K562 (cell line): ENCODE measurements around the gene COMP. TPM values are rescaled to one million over a fixed set of nuclear protein-coding genes. Genes with fewer than 3 reads are reported as not detected.

ENCODE experiments used
- ATAC-seq: fragments of 200-7000 bp; cut with Tn5 transposase; 3 replicates; pipeline ENCODE4 v1.9.1; 2020; ENCODE audit warnings: moderate library complexity
- BruUV-seq: library from RNA; stranded (reverse); fragments of 400-500 nt; replicated peaks from 2 replicates; lab custom pipeline; 2021; lab: Mats Ljungman, UMichigan
- CTCF ChIA-PET: fragments of 300-600 bp; formaldehyde crosslinking; extraction: SDS; loops from one replicate; lab custom pipeline; 2021; ENCODE audit warnings: low intra/inter-chr PET ratio; lab: Yijun Ruan, JAX
- POLR2A ChIA-PET: fragments of 300-600, 350-650 bp; sonication (Branson Sonifier 250); formaldehyde crosslinking; extraction: SDS; loops from one replicate; lab custom pipeline; 2021; ENCODE audit warnings: antibody characterized with exemption, inconsistent platforms; lab: Yijun Ruan, JAX
- DNase-seq, 4 experiments: peaks; one replicate each; pipeline versions ENCODE4 v3.0.0 to v3.0.0-alpha.2; 2011 to 2018; ENCODE audit warnings: low spot score in 3 of 4, mixed read lengths in 3 of 4; ENCODE audit errors: extremely low read depth in 1 of 4
- FAIRE-seq: peaks from 2 replicates; lab custom pipeline; 2011; peaks lifted over from hg19 to GRCh38; lab: Jason Lieb, UNC
- H2AFZ ChIP-seq: 2 replicates; pipeline ENCODE4 v1.6.0; 2011; ENCODE audit warnings: low read depth, low read length, control low read depth, inconsistent platforms
- H3K27ac ChIP-seq: fragments of 200-600 bp; 3 replicates; pipeline ENCODE4 v1.8.0; 2011; ENCODE audit warnings: low read depth, mild to moderate bottlenecking, control low read depth, inconsistent platforms, low read length, moderate library complexity, mixed read lengths; ENCODE audit errors: extremely low read depth
- H3K27me3 ChIP-seq, 2 experiments: fragments of 300-600 bp in 1 of 2; 2 replicates in 1 of 2; 3 replicates in 1 of 2; pipeline versions ENCODE4 v1.6.0 to v1.8.0; 2011; ENCODE audit warnings: inconsistent platforms in 2 of 2, low read length in 2 of 2, mild to moderate bottlenecking in 1 of 2, mixed read lengths in 1 of 2, moderate library complexity in 1 of 2; ENCODE audit not compliant: control insufficient read depth in 2 of 2, insufficient read depth in 2 of 2
- H3K36me3 ChIP-seq: fragments of 300-600 bp; 3 replicates; pipeline ENCODE4 v1.8.0; 2011; ENCODE audit warnings: mild to moderate bottlenecking, low read length, inconsistent platforms; ENCODE audit not compliant: control insufficient read depth, insufficient read depth
- H3K4me1 ChIP-seq, 2 experiments: fragments of 200-600 bp in 1 of 2; replicated peaks in 1 of 2; 2 replicates in 1 of 2; 3 replicates in 1 of 2; pipeline versions ENCODE4 v1.5.1 to v1.8.0; 2011; ENCODE audit warnings: inconsistent platforms in 2 of 2, low read length in 2 of 2, mild to moderate bottlenecking in 1 of 2, mixed read lengths in 1 of 2, moderate library complexity in 1 of 2; ENCODE audit not compliant: control insufficient read depth in 2 of 2, insufficient read depth in 2 of 2
- H3K4me2 ChIP-seq: 2 replicates; pipeline ENCODE4 v1.6.1; 2011; ENCODE audit warnings: low read length, control low read depth, inconsistent platforms, mixed read lengths; ENCODE audit not compliant: insufficient read depth
- H3K4me3 ChIP-seq: fragments of 200-600 bp; sonication (generic), shearing (Covaris generic); 2 replicates; pipeline ENCODE4 v1.5.1; 2016; ENCODE audit warnings: control low read depth, inconsistent platforms
- H3K79me2 ChIP-seq: fragments of 200-600 bp; 3 replicates; pipeline ENCODE4 v1.8.0; 2011; ENCODE audit warnings: low read length, inconsistent platforms; ENCODE audit not compliant: control insufficient read depth, insufficient read depth
- H3K9ac ChIP-seq, 2 experiments: 2 replicates each; pipeline versions ENCODE4 v1.6.0 to v1.6.1; 2011; ENCODE audit warnings: low read depth in 2 of 2, low read length in 2 of 2, control low read depth in 1 of 2, inconsistent platforms in 1 of 2, mild to moderate bottlenecking in 1 of 2, mixed read lengths in 1 of 2; ENCODE audit not compliant: insufficient read depth in 1 of 2
- H3K9me1 ChIP-seq: one replicate; pipeline ENCODE4 v1.6.0; 2011; ENCODE audit warnings: inconsistent platforms, mild to moderate bottlenecking, low read length, moderate library complexity; ENCODE audit not compliant: control insufficient read depth, insufficient read depth
- H3K9me3 ChIP-seq: replicated peaks from 2 replicates; pipeline ENCODE4 v1.5.1; 2011; ENCODE audit warnings: low read depth, low read length, inconsistent platforms; ENCODE audit not compliant: control insufficient read depth, insufficient read depth
- H4K20me1 ChIP-seq: replicated peaks from 2 replicates; pipeline ENCODE4 v1.6.1; 2011; ENCODE audit warnings: low read length, inconsistent platforms, mixed read lengths; ENCODE audit not compliant: control insufficient read depth, insufficient read depth
- CREB5 ChIP-seq: fragments of 250-450 bp; sonication (Bioruptor Pico); IDR thresholded peaks from 2 replicates; pipeline ENCODE4 v1.5.0; 2020; ENCODE audit warnings: mild to moderate bottlenecking
- CREM ChIP-seq: IDR thresholded peaks from 2 replicates; pipeline ENCODE4 v1.6.1; 2014; ENCODE audit warnings: antibody characterized with exemption, low read depth
- FOXA1 ChIP-seq: fragments of 450-650 bp; IDR thresholded peaks from 2 replicates; pipeline ENCODE4 v1.6.1; 2016; ENCODE audit warnings: mild to moderate bottlenecking, borderline replicate concordance
- FOXP1 ChIP-seq: sonication (generic); formaldehyde crosslinking; IDR thresholded peaks from 2 replicates; pipeline ENCODE4 v1.8.0; 2022; ENCODE audit warnings: mild to moderate bottlenecking, missing genetic modification reagents
- POLR2AphosphoS5 ChIP-seq: IDR thresholded peaks from 2 replicates; pipeline ENCODE4 v1.6.1; 2011; ENCODE audit warnings: mild to moderate bottlenecking, low read depth, low read length, moderate library complexity; ENCODE audit not compliant: control insufficient read depth, insufficient read depth
- POLR2G ChIP-seq: fragments of 200-400 bp; formaldehyde crosslinking; IDR thresholded peaks from 2 replicates; pipeline ENCODE4 v1.6.1; 2017; ENCODE audit warnings: low read depth, mild to moderate bottlenecking, antibody characterized with exemption, low read length, moderate library complexity
- ZNF280A ChIP-seq: fragments of 450-650 bp; IDR thresholded peaks from 2 replicates; pipeline ENCODE4 v1.6.1; 2018; ENCODE audit warnings: mild to moderate bottlenecking, low read depth; ENCODE audit not compliant: partially characterized antibody
- ZNF79 ChIP-seq: fragments of 250-450 bp; sonication (Bioruptor Pico); IDR thresholded peaks from 2 replicates; pipeline ENCODE4 v1.4.0; 2020; ENCODE audit warnings: low read depth, mild to moderate bottlenecking, moderate library complexity
- WGBS: fragments of 100-300 bp; shearing (Covaris generic); methylation state at CpG from one replicate; pipeline ENCODE4 v1.1.6; 2016; ENCODE audit warnings: low coverage, mixed read lengths; ENCODE audit not compliant: insufficient coverage; ENCODE audit errors: missing lambda C conversion rate; 5-methylcytosine and 5-hydroxymethylcytosine counted together
- in situ Hi-C: fragments of 300-500 bp; cut with MboI; formaldehyde crosslinking; loops from 4 replicates; pipeline ENCODE4 v1.15.0; 2018; ENCODE audit warnings: inconsistent platforms, mixed read lengths
- intact Hi-C: fragments of 100-400 bp; cut with micrococcal nuclease; formaldehyde crosslinking; loops from 2 replicates; pipeline ENCODE4 v1.14.2; 2022
- polyA plus RNA-seq, 8 experiments: library from polyadenylated mRNA; depleted of rRNA in 4 of 8; stranded (reverse) in 5 of 8; unstranded in 3 of 8; fragments of >200 nt; fragmentation: Nextera tagmentation in 2 of 8; fragmentation: Illumina TruSeq in 1 of 8; extraction: Ambion mirVana in 2 of 8; extraction: Trizol in 1 of 8; gene quantifications; 2 replicates each; pipeline versions ENCODE4 v1.2.1 to v1.2.3, GENCODE V29; 2011 to 2014; ENCODE audit warnings: inconsistent platforms in 1 of 8, missing spikeins in 1 of 8
- total RNA-seq, 7 experiments: library from RNA; depleted of rRNA in 6 of 7; stranded (reverse); fragments of >200 nt in 6 of 7; fragmentation: Illumina TruSeq in 2 of 7; extraction: Trizol in 2 of 7; gene quantifications; 2 replicates each; pipeline versions ENCODE4 v1.2.1 to v1.2.3, GENCODE V29; 2011 to 2021; ENCODE audit warnings: low replicate concordance in 1 of 7

The COMP gene
- total and polyA plus RNA-seq, 9 of the 15 experiments (the other 6 are each of a cell fraction or from before 2014, with no cell fraction given) = 0.07 TPM; not detected in 8

- no TSS peak for BruUV-seq
- Histone ChIP-seq H3K9ac (peak overlapping the region in 1 of 2 experiments; percentile 68; a peak in 1 of 4 replicates), H2AFZ (no peak overlapping the region), H3K79me2 (no peaks in the 10 kb centered on the region), H3K4me3 (no peak overlapping the region), H4K20me1 (peaks cover 14% of the 10 kb centered on the region), H3K36me3 (no peaks in the 10 kb centered on the region), H3K27ac (no peak overlapping the region), H3K4me1 (peaks cover 6 to 56% of the 10 kb centered on the region in 2 experiments; a peak in 4 of 5 replicates), H3K9me1 (no peaks in the 10 kb centered on the region), H3K4me2 (no peak overlapping the region), H3K27me3 (no peaks in the 10 kb centered on the region; a peak in 2 of 5 replicates), H3K9me3 (no peaks in the 10 kb centered on the region)
- no peak for ATAC-seq
- whole genome bisulfite sequencing = 23% methylated on average over 8 of the region's 8 CpGs
- in situ Hi-C loops (no loop called here), intact Hi-C loops (no loop called here)
- ChIA-PET CTCF (no interaction called here), POLR2A (interaction anchor here (0.6 to 0.7 kb wide), 3 partner anchors 15 to 182 kb away, joined by 3 to 4 read pairs (median 3); no protein-coding TSS in a partner anchor)
- no peak for DNase-seq
- no peak for FAIRE-seq
- TF ChIP-seq CREB5 (no peak), CREM (no peak), FOXA1 (no peak), ZNF280A (no peak), ZNF79 (CRISPR knock-in tag) (no peak), POLR2AphosphoS5 (no peak), FOXP1 (no peak), POLR2G (0 out of 2 replicates have a peak, but pooled peaks have one; percentile 26)
Measured at GRCh38 chr19:18765224-18765623, 25.9 kb downstream of the COMP start.
